ENCODE measurements around the gene SLC38A8.
A peak's percentile ranks its signal among the peaks of the same experiment; 100 is the strongest.

SLC38A8 gene

DNA sequence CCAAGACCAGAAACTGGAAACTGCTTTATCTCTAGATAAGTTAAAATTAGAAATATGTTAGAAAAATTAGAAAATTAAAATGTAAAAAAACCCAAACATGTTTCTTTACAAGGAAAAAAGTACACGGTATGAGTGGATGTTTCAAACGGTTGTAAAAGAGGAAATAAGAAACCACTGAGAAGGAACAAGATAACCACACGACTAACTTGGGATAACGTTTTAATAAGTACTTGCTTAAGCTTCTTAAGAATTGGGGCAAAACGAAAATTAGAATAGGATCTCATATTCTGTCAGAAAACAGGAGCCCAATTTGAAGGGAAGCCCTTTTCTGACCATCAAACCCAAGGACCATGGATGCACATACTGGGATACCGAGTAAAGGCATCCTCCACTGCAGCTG is 43.2 kb upstream of the SLC38A8 start:
- TF ChIP-seq, protein P1, sequence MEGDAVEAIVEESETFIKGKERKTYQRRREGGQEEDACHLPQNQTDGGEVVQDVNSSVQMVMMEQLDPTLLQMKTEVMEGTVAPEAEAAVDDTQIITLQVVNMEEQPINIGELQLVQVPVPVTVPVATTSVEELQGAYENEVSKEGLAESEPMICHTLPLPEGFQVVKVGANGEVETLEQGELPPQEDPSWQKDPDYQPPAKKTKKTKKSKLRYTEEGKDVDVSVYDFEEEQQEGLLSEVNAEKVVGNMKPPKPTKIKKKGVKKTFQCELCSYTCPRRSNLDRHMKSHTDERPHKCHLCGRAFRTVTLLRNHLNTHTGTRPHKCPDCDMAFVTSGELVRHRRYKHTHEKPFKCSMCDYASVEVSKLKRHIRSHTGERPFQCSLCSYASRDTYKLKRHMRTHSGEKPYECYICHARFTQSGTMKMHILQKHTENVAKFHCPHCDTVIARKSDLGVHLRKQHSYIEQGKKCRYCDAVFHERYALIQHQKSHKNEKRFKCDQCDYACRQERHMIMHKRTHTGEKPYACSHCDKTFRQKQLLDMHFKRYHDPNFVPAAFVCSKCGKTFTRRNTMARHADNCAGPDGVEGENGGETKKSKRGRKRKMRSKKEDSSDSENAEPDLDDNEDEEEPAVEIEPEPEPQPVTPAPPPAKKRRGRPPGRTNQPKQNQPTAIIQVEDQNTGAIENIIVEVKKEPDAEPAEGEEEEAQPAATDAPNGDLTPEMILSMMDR (IDR thresholded peaks at IDR 0.05): no peak
- TF ChIP-seq ZFX (IDR thresholded peaks at IDR 0.05; ENCODE audit: borderline replicate concordance): no peak
- H3K27ac ChIP-seq: no peak overlapping the region

DNA sequence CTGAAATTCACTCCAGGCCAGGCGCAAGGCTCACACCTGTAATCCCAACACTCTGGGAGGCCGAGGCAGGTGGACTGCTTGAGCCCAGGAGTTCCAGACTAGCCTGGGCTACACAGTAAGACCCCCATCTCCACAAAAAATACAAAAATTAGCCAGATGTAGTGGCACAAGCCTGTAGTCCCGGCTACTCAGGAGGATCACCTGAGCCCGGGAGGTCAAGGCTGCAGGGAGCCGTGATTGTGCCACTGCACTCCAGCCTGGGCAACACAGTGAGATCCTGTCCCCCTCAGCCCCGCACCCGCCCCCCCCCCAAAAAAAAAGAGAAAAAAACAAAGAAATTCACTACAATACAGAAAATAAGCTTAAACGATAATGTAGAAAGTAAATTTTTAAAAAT is 42.7 kb upstream of the SLC38A8 start:
- TF ChIP-seq, protein P1 (IDR thresholded peaks at IDR 0.05): no peak
- TF ChIP-seq ZFX (IDR thresholded peaks at IDR 0.05; ENCODE audit: borderline replicate concordance): no peak
- no peak overlapping the region for H3K27ac ChIP-seq

DNA sequence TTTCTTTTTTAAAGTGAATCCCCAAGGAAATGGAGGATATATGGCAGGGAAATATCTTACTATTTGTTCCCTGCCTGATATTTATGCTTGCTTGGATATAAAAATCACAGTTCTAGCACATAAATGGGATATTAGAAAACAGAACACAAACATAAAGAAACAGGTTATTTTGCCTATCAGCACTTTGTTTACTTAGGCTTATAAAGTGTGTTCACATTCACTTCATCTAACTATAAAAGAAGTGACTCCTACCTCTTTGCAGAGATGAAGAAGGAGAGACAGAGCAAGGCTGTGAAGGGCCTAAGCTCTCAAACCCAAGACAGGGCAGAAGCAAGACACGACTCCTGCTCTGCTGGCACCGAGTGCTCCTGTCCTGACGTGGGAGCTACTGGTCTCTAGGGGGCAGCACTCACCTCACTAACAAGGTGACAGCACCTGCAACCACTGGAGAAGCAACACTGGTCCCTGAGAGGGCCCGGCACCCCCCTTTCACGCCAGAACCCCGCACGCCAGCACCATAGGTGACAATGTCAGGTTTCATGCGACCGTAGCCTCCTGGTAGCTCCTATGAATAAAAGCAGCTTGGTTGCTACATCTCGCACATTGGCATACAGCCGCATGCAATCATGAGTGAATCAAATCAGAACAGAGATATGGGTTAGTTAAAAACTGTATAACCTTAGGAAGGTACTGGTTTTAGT is 42.1 kb upstream of the SLC38A8 start:
- no peak overlapping the region for H3K27ac ChIP-seq
- TF ChIP-seq, protein P1 (IDR thresholded peaks at IDR 0.05): peak; percentile 89
- TF ChIP-seq ZFX (IDR thresholded peaks at IDR 0.05; ENCODE audit: borderline replicate concordance): no peak

DNA sequence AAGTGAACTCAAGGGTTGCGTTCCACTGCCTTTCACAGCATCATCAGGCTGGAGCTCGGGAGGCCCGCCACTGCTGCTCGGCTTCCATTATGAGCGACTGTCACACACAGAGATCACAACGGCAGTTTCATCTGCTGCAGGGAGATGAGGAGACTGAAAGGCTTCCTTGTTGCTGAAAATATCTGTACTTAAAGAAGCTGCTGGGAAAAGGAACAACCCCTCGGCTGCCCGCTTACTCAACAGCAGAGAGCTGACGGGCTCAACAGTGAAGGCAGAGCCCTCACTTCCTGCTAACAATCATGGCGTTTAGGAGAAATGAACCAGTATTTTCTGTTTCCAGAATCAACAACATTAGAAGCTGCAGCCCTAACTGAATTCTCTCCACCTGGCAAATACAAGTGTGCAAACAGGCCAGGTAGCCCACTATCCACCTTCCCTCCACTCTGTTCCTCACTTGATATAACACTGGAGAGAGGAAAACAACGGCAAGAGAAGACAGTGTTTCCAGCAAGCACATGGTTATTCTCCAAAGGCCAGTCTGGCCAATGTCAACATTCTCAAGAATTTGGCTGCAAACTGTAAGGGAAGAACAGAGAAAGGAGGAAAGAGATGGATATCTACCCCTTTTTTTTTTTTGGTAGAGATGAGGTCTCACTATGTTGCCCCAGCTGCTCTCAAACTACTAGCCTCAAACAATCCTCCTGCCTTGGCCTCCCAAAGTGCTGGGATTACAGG is 40.4 kb upstream of the SLC38A8 start:
- no peak for TF ChIP-seq ZFX (IDR thresholded peaks at IDR 0.05; ENCODE audit: borderline replicate concordance)
- TF ChIP-seq, protein P1 (IDR thresholded peaks at IDR 0.05): no peak
- H3K27ac ChIP-seq: no peak overlapping the region

DNA sequence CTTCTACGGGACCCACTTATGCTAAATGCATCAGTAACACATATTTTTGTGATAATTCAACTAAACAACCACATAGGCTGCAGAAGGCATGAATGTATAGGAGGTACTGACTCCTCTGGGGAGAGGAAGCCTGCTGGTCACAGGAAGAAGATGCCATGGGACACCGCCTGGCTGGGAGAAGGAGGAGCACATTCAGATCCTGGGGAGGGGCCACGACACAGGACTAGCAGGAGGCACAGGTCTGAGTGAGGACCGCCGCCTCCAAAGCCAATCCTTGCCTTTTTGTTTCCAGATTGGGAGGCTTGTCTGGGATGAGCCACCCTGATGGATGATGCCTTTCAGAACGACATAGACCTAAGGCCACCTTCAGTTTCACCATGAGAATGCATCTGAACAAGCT is 39.5 kb upstream of the SLC38A8 start:
- H3K27ac ChIP-seq: no peak overlapping the region
- TF ChIP-seq, protein P1 (IDR thresholded peaks at IDR 0.05): no peak
- TF ChIP-seq ZFX (IDR thresholded peaks at IDR 0.05; ENCODE audit: borderline replicate concordance): no peak

DNA sequence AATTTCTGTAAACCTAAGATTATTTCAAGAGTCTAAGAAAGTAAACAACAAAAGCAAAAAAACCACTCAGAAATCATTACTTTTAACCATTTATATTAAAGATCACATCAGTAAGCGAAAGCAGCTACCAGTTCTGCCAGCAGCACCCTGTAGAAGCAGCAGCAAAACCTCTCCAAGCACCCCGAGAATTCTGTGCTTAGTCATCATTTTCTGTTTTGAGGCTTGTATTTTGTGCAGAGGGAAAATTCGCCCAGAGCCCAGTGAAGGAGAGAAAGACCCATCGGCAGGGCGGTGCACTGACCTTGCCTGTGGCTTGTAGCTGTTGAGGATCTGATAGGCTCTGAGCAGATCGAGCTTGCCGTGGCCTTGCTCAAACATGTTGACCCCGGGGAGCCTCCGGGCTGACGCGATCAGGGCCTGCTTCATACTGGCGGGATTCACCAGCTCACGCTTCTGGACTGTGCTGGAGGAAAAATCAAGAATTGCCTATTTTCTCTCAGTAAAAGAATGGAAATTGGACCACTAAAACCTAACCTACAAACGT is 38.9 kb upstream of the SLC38A8 start:
- H3K27ac ChIP-seq: no peak overlapping the region
- TF ChIP-seq, protein P1 (IDR thresholded peaks at IDR 0.05): no peak
- no peak for TF ChIP-seq ZFX (IDR thresholded peaks at IDR 0.05; ENCODE audit: borderline replicate concordance)

DNA sequence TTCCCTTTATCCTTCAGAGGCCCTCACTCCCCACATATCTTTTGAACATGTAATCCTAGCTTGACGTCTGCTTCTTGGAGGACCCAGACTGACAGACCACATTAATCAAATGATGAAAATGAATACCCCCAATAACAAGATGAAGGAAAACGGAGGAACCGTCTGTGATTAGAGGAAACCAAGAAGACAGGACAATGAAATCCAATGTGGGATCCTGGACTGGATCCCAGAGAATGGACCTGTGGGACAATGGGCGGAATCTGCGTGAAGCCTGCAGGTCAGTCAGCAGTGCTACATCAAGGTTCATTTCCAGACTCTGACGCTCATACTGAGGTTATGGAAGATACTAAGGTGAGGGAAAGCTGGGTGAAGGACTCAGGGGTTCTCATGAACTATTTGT is 38.2 kb upstream of the SLC38A8 start:
- TF ChIP-seq, protein P1 (IDR thresholded peaks at IDR 0.05): no peak
- TF ChIP-seq ZFX (IDR thresholded peaks at IDR 0.05; ENCODE audit: borderline replicate concordance): no peak
- H3K27ac ChIP-seq: no peak overlapping the region
